HEK293T (cell line): ENCODE results near the gene XRCC5.

Experiments used
- CTCF ChIA-PET: fragments of 350-600 bp; formaldehyde crosslinking; extraction: SDS; loops from one replicate; lab custom pipeline; 2021; ENCODE audit warnings: antibody characterized with exemption, inconsistent platforms; lab: Yijun Ruan, JAX
- POLR2A ChIA-PET: fragments of 350-600 bp; formaldehyde crosslinking; extraction: SDS; loops from one replicate; lab custom pipeline; 2020; ENCODE audit warnings: antibody characterized with exemption, inconsistent platforms; lab: Yijun Ruan, JAX
- DNase-seq: peaks from one replicate; pipeline ENCODE4 v3.0.0; 2012; ENCODE audit warnings: mixed read lengths; ENCODE audit errors: extremely low spot score
- ARNT ChIP-seq: fragments of 450-650 bp; IDR thresholded peaks from 2 replicates; pipeline ENCODE4 v1.6.1; 2017; ENCODE audit warnings: mild to moderate bottlenecking
- BHLHE40 ChIP-seq: fragments of 450-650 bp; IDR thresholded peaks from 2 replicates; pipeline ENCODE4 v1.6.1; 2016; ENCODE audit warnings: mild to moderate bottlenecking, moderate library complexity, borderline replicate concordance
- CTBP1 ChIP-seq: fragments of 450-650 bp; IDR thresholded peaks from 2 replicates; pipeline ENCODE4 v1.6.1; 2016; ENCODE audit warnings: borderline replicate concordance
- ELF4 ChIP-seq: fragments of 450-650 bp; IDR thresholded peaks from 2 replicates; pipeline ENCODE4 v1.6.1; 2017; ENCODE audit warnings: antibody characterized with exemption
- FOXA1 ChIP-seq: fragments of 450-650 bp; IDR thresholded peaks from 2 replicates; pipeline ENCODE4 v1.6.1; 2016; ENCODE audit warnings: mild to moderate bottlenecking
- FOXK2 ChIP-seq: fragments of 450-650 bp; IDR thresholded peaks from 2 replicates; pipeline ENCODE4 v1.6.1; 2016; ENCODE audit warnings: mild to moderate bottlenecking
- FOXM1 ChIP-seq: fragments of 450-650 bp; IDR thresholded peaks from 2 replicates; pipeline ENCODE4 v1.6.1; 2017; ENCODE audit warnings: mild to moderate bottlenecking, borderline replicate concordance
- HDGF ChIP-seq: fragments of 450-650 bp; IDR thresholded peaks from 2 replicates; pipeline ENCODE4 v1.6.1; 2017; ENCODE audit warnings: antibody characterized with exemption, borderline replicate concordance
- L3MBTL2 ChIP-seq: fragments of 450-650 bp; conservative IDR thresholded peaks from 2 replicates; pipeline ENCODE4 v1.6.1; 2016; ENCODE audit warnings: mild to moderate bottlenecking
- LEF1 ChIP-seq: fragments of 450-650 bp; IDR thresholded peaks from 2 replicates; pipeline ENCODE4 v1.6.1; 2017; ENCODE audit warnings: mild to moderate bottlenecking, borderline replicate concordance
- NFRKB ChIP-seq: fragments of 450-650 bp; IDR thresholded peaks from 2 replicates; pipeline ENCODE4 v1.6.1; 2016; ENCODE audit warnings: mild to moderate bottlenecking, moderate library complexity
- SP1 ChIP-seq: fragments of 450-650 bp; IDR thresholded peaks from 2 replicates; pipeline ENCODE4 v1.6.1; 2017
- SUZ12 ChIP-seq: fragments of 450-650 bp; IDR thresholded peaks from 2 replicates; pipeline ENCODE4 v1.6.1; 2016; ENCODE audit warnings: mild to moderate bottlenecking
- TARDBP ChIP-seq: fragments of 450-650 bp; IDR thresholded peaks from 2 replicates; pipeline ENCODE4 v1.6.1; 2016
- ZNF384 ChIP-seq: fragments of 450-650 bp; IDR thresholded peaks from 2 replicates; pipeline ENCODE4 v1.6.1; 2016
- TF ChIP-seq, protein P1 (sequence below): fragments of 450-650 bp; IDR thresholded peaks from 2 replicates; pipeline ENCODE4 v1.6.1; 2016

The XRCC5 gene

DNA sequence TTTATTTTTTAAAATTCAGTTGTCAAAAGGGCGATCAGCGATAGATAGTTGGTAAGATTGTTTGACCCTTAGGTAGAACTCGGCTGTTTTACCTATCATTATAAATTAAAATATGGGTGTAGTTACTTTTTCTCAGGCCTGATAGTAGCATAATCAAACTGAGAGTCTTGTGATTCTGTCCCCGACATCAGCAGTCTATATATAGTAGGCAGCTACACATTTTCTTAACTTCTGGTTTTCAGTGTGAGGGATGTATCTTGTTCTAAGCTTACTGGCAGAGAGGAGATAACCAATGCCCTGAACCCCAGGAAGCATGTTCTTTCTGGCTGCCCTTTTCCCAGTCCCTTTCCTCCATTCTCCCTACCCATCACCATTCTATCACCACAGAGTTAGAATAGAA is 56.6 kb downstream of the XRCC5 start:
- DNase-seq, result no peak
- ChIA-PET CTCF (no interaction called here), POLR2A (no interaction called here)
- TF ChIP-seq ARNT (no peak), FOXM1 (no peak), CTBP1 (no peak), ZNF384 (no peak), NFRKB (no peak), FOXA1 (no peak), BHLHE40 (no peak)

DNA sequence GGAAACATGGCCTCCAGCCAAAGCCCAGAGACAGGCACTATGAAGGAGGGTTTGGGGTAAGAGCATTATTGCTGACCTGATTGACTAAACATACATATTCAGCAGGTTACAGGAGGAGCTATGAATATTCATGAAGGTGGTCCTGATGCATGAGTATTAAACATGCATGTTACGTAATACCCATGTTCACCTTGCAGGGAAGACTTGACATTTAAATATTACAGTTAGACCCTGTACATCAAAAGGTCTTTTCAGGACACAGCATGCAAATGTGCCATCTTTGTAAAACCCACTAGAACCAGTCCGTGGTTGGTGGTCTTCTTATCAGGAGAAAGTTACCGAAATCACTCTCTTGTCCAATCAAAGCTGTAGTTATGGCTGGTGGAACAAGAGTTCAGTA is 59.9 kb downstream of the XRCC5 start:
- TF ChIP-seq ARNT (no peak), ELF4 (no peak), TARDBP (no peak), ZNF384 (no peak), FOXK2 (no peak), BHLHE40 (no peak), CTBP1 (no peak), SP1 (no peak), FOXM1 (no peak), HDGF (no peak), FOXA1 (no peak), LEF1 (no peak), NFRKB (no peak), SUZ12 (no peak)
- TF ChIP-seq, protein P1, sequence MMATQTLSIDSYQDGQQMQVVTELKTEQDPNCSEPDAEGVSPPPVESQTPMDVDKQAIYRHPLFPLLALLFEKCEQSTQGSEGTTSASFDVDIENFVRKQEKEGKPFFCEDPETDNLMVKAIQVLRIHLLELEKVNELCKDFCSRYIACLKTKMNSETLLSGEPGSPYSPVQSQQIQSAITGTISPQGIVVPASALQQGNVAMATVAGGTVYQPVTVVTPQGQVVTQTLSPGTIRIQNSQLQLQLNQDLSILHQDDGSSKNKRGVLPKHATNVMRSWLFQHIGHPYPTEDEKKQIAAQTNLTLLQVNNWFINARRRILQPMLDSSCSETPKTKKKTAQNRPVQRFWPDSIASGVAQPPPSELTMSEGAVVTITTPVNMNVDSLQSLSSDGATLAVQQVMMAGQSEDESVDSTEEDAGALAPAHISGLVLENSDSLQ, result no peak
- CTCF ChIA-PET, result no interaction called here
- DNase-seq, result no peak
- POLR2A ChIA-PET, result no interaction called here

DNA sequence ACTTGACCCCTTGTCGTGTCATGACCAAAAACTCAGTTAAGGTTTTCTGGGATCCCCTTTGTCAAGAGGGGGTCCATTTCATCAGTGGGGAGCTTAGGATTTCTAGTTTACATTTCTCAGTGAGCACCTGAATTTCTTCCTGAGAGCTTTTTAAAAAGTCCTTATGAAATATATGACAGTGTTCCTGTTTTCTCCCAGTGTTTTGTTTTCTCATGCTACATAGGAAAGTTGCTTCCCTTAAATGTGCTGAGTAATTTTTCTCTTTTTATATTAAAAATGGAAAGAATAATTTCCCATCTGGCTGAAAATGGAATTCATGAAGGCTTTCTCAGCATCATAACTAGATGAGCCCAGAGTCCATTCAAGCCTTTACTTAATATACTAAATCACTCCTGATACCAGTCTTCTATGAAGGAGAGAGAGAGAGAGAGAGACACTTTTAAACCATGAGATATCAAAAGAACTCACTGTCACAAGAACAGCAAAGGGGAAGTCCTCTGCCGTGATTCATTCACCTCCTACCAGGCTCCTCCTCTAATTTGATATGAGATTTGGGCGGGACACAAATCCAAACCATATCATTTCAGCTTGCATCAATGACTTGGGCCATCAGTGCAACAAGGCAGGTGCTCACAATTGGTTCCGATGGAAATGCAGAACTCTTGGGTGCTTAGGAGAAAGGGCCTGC is 61.1 kb downstream of the XRCC5 start:
- CTCF ChIA-PET, result no interaction called here

DNA sequence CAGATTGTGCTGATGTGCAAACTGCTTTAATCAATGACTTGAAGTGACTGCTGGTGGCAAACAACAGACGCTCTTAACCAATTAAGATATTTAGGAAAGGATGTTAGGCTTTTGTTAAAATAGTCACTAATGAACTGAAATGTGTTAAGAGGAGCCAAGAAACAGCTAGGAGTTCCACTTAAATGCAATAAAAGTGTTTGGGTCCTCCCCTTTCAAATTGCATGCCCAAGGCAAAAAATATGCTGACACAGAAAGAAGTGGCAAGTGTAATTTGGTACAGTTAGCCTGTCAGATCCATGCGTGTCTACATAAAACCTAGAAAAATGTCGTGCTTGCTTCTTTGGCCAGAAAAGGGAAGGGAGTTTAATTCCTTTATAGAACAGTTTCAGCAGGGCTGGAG is 61.9 kb downstream of the XRCC5 start:
- no peak for DNase-seq
- ChIA-PET POLR2A (no interaction called here), CTCF (no interaction called here)
- TF ChIP-seq, protein P1, result no peak
- TF ChIP-seq TARDBP, result no peak
- no peak for TF ChIP-seq L3MBTL2
- TF ChIP-seq CTBP1, result no peak
- TF ChIP-seq LEF1, result no peak
- TF ChIP-seq FOXK2, result no peak
- no peak for TF ChIP-seq SUZ12
- TF ChIP-seq FOXA1, result no peak
- TF ChIP-seq ELF4, result no peak
- TF ChIP-seq ARNT, result no peak
- no peak for TF ChIP-seq NFRKB
- no peak for TF ChIP-seq ZNF384
- TF ChIP-seq HDGF, result no peak
- TF ChIP-seq SP1, result no peak
- no peak for TF ChIP-seq BHLHE40
- TF ChIP-seq FOXM1, result no peak

More for the DNA sequence above, 61.1 kb downstream of the XRCC5 start:
- POLR2A ChIA-PET, result no interaction called here
- DNase-seq, result no peak
- TF ChIP-seq ELF4 (no peak), FOXM1 (no peak), TARDBP (no peak), BHLHE40 (no peak), CTBP1 (no peak), FOXK2 (no peak), ZNF384 (no peak), L3MBTL2 (no peak), NFRKB (no peak), ARNT (no peak), LEF1 (no peak), SUZ12 (no peak), SP1 (no peak), HDGF (no peak), FOXA1 (no peak)
- TF ChIP-seq, protein P1, result no peak

DNA sequence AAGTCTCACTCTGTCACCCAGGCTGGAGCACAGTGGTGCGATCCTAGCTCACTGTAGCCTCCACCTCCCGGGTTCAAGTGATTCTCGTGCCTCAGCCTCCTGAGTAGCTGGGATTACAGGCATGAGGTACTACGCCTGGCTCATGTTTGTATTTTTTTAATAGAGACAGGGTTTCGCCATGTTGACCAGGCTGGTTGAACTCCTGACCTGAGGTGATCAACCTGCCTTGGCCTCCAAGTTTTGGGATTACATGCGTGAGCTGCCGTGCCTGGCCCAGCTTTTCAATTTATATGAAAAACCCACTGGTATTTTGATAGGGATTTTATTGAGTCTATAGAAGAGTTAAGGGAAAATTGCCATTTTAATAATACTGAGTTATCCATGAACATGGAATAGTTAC is 63.3 kb downstream of the XRCC5 start:
- ChIA-PET CTCF (no interaction called here), POLR2A (no interaction called here)
- DNase-seq, result no peak
- TF ChIP-seq LEF1 (no peak), BHLHE40 (no peak), NFRKB (no peak), ARNT (no peak), SP1 (no peak), FOXM1 (no peak), FOXK2 (no peak), TARDBP (no peak), ZNF384 (no peak), ELF4 (no peak), SUZ12 (no peak), CTBP1 (no peak), L3MBTL2 (no peak), FOXA1 (no peak), HDGF (no peak)
- TF ChIP-seq, protein P1, result no peak
